Kidney (tissue), 14 donors: ENCODE results near the gene NTRK3. TPM values are rescaled to one million over a fixed set of nuclear protein-coding genes. Genes with fewer than 3 reads are reported as not detected.

Source experiments
- DNase-seq, 5 donors: peaks; one replicate each; pipeline ENCODE4 v3.0.0-alpha.2; 2013 to 2020
- FAIRE-seq: peaks from 2 replicates; lab custom pipeline; 2012; peaks lifted over from hg19 to GRCh38; lab: Jason Lieb, UNC
- H3K27ac ChIP-seq, 2 donors: one replicate each; pipeline ENCODE4 v1.7.0; 2013; ENCODE audit warnings: low read depth in 2 of 2, low read length in 2 of 2, inconsistent platforms in 1 of 2
- H3K27me3 ChIP-seq: one replicate; pipeline ENCODE4 v1.7.1; 2013; ENCODE audit warnings: low read length, inconsistent platforms; ENCODE audit not compliant: control insufficient read depth, insufficient read depth
- H3K36me3 ChIP-seq, 3 donors: one replicate each; pipeline versions ENCODE4 v1.7.0 to v1.7.1; 2013; ENCODE audit warnings: low read length in 3 of 3, control low read depth in 1 of 3, inconsistent platforms in 1 of 3; ENCODE audit not compliant: insufficient read depth in 3 of 3, control insufficient read depth in 2 of 3
- H3K4me1 ChIP-seq, 3 donors: one replicate each; pipeline versions ENCODE4 v1.7.0 to v1.7.1; 2013; ENCODE audit warnings: low read length in 3 of 3, inconsistent platforms in 1 of 3, low read depth in 1 of 3; ENCODE audit not compliant: control insufficient read depth in 2 of 3, insufficient read depth in 2 of 3
- H3K4me3 ChIP-seq, 3 donors: one replicate each; pipeline versions ENCODE4 v1.7.0 to v1.8.1; 2013; ENCODE audit warnings: low read length in 3 of 3, control low read depth in 1 of 3, inconsistent platforms in 1 of 3
- H3K9ac ChIP-seq, 3 donors: one replicate each; pipeline versions ENCODE4 v1.7.0 to v1.7.1; 2013; ENCODE audit warnings: low read length in 3 of 3, control low read depth in 1 of 3, inconsistent platforms in 1 of 3
- H3K9me3 ChIP-seq, 3 donors: one replicate each; pipeline versions ENCODE4 v1.7.0 to v1.7.1; 2013; ENCODE audit warnings: low read length in 3 of 3, control low read depth in 1 of 3, inconsistent platforms in 1 of 3; ENCODE audit not compliant: control insufficient read depth in 2 of 3, insufficient read depth in 1 of 3
- CTCF ChIP-seq: IDR thresholded peaks from 3 replicates; pipeline ENCODE4 v1.5.1; 2012; ENCODE audit warnings: mild to moderate bottlenecking, moderate library complexity, borderline replicate concordance; ENCODE audit not compliant: insufficient read depth; ENCODE audit errors: extremely low read depth
- intact Hi-C: fragments of 100-400 bp; cut with DNase I; formaldehyde crosslinking; loops from one replicate; pipeline ENCODE4 v1.11.1; 2022
- polyA plus RNA-seq: library from polyadenylated mRNA; stranded (reverse); fragments of 350-450 nt; fragmentation: Illumina TruSeq; extraction: RNeasy Lipid Tissue Mini Kit (QIAGEN cat#74804); gene quantifications from one replicate; pipeline ENCODE4 v1.2.3, GENCODE V29; 2014; ENCODE audit warnings: low read depth, low replicate concordance; ENCODE audit not compliant: insufficient read depth
- total RNA-seq: library from RNA; stranded (reverse); fragmentation: NEBNext Ultra II Directional; extraction: Animal tissue kit (Norgen Biotek cat#: 25700); gene quantifications from one replicate; pipeline ENCODE4 v1.2.1, GENCODE V29; 2021
- donor health status: control.
- donor health status: control.
- donor health status: control.
- donor health status: control.
- donor health status: control.
- donor health status: DM: yes; HTN: yes; CAD: no.
- donor health status: Normal renal cell carcinoma (clear cell type).

The NTRK3 gene
- total and polyA plus RNA-seq, 2 donors from 2014 or later = 8.9 to 25.5 TPM

GRCh38 chr15:88060383-88060782, 196.2 kb downstream of the NTRK3 start:
- no peak overlapping the region for H3K4me3 ChIP-seq
- H3K27me3 ChIP-seq = no peaks in the 10 kb centered on the region
- TF ChIP-seq CTCF = no peak
- H3K9me3 ChIP-seq = no peaks in the 10 kb centered on the region
- FAIRE-seq = no peak
- H3K4me1 ChIP-seq = no peaks in the 10 kb centered on the region
- DNase-seq = no peak
- H3K27ac ChIP-seq = no peak overlapping the region
- intact Hi-C loops = no loop called here
- H3K9ac ChIP-seq = no peak overlapping the region
- H3K36me3 ChIP-seq = no peaks in the 10 kb centered on the region

GRCh38 chr15:88057836-88058235, 198.7 kb downstream of the NTRK3 start:
- FAIRE-seq = no peak
- Histone ChIP-seq H3K4me1 (no peaks in the 10 kb centered on the region), H3K9ac (no peak overlapping the region), H3K27ac (no peak overlapping the region), H3K27me3 (no peaks in the 10 kb centered on the region), H3K36me3 (no peaks in the 10 kb centered on the region), H3K4me3 (no peak overlapping the region), H3K9me3 (no peaks in the 10 kb centered on the region)
- TF ChIP-seq CTCF = no peak
- intact Hi-C loops = no loop called here
- DNase-seq = no peak

GRCh38 chr15:88049506-88049905, 207.0 kb downstream of the NTRK3 start:
- H3K9ac ChIP-seq = no peak overlapping the region
- H3K4me3 ChIP-seq = no peak overlapping the region
- intact Hi-C loops = no loop called here
- H3K27ac ChIP-seq = no peak overlapping the region
- FAIRE-seq = no peak
- no peaks in the 10 kb centered on the region for H3K27me3 ChIP-seq
- no peaks in the 10 kb centered on the region for H3K9me3 ChIP-seq
- H3K4me1 ChIP-seq = no peaks in the 10 kb centered on the region
- H3K36me3 ChIP-seq = no peaks in the 10 kb centered on the region
- no peak for TF ChIP-seq CTCF
- no peak for DNase-seq

GRCh38 chr15:88048755-88049154, 207.8 kb downstream of the NTRK3 start:
- no peak for TF ChIP-seq CTCF
- Histone ChIP-seq H3K4me3 (no peak overlapping the region), H3K4me1 (no peaks in the 10 kb centered on the region), H3K9me3 (no peaks in the 10 kb centered on the region), H3K36me3 (no peaks in the 10 kb centered on the region), H3K27me3 (no peaks in the 10 kb centered on the region), H3K27ac (no peak overlapping the region), H3K9ac (no peak overlapping the region)
- no peak for FAIRE-seq
- intact Hi-C loops = no loop called here
- peak in 2 of 5 donors; percentile 10 to 21 for DNase-seq
